Activated T-helper 17 cell treated with anti-CD3 and anti-CD28 coated beads, Interleukin-2, amount 50 U/mL, for 72 hours (primary cell): Measurements from ENCODE around the gene SOD2. TPM values are rescaled to one million over a fixed set of nuclear protein-coding genes. Genes with fewer than 3 reads are reported as not detected.
"Not testable (repeated sequence)": the region's sequence is repeated elsewhere in the genome, so short reads cannot be mapped to it uniquely, and the experiment has no call there.

Experiments used
- ATAC-seq: fragments of 150-1000 bp; cut with Tn5 transposase; replicated peaks from 2 replicates; pipeline ENCODE4 v1.10.0; 2021; ENCODE audit warnings: mild to moderate bottlenecking, moderate library complexity
- H3K27ac Mint-ChIP-seq: one replicate; pipeline ENCODE4 v1.8.0; 2022; ENCODE audit warnings: mixed read lengths
- H3K27me3 Mint-ChIP-seq: one replicate; pipeline ENCODE4 v1.8.0; 2022; ENCODE audit warnings: mixed read lengths
- H3K36me3 Mint-ChIP-seq: one replicate; pipeline ENCODE4 v1.8.0; 2022; ENCODE audit warnings: low read depth, mild to moderate bottlenecking, mixed read lengths
- H3K4me1 Mint-ChIP-seq: one replicate; pipeline ENCODE4 v1.8.0; 2022; ENCODE audit warnings: mixed read lengths
- H3K4me3 Mint-ChIP-seq: one replicate; pipeline ENCODE4 v1.8.0; 2022; ENCODE audit warnings: mild to moderate bottlenecking, mixed read lengths
- H3K9me3 Mint-ChIP-seq: one replicate; pipeline ENCODE4 v1.8.0; 2022; ENCODE audit warnings: mixed read lengths
- total RNA-seq, 2 donors: library from RNA; stranded (reverse); gene quantifications; one replicate each; pipeline ENCODE4 v1.2.3, GENCODE V29; 2022

Gene SOD2
- total RNA-seq, 2 donors from 2014 or later, result 110 to 112 TPM

DNA sequence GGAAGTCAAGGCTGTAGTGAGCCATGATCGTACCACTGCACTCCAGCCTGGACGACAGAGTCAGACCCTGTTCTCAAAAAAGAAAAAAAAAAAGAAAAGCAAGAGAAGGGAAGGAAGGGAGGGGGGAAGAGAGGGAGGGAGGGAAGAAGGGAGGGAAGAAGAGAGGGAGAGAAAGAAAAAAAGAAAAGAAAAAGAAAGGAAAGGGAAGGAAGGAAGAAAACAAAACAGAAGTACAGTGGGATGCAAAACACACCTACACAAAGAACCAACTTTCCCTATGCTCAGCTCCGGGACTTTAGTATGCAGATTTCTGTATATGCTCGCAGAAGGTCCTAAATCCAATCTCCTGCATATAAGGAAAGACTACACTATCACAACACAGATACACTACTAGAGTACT is 31.7 kb upstream of the SOD2 start:
- Mint-ChIP-seq H3K36me3 (peaks cover 53% of the 10 kb centered on the region), H3K27ac (no peak overlapping the region), H3K27me3 (no peaks in the 10 kb centered on the region), H3K4me1 (peaks cover 18% of the 10 kb centered on the region), H3K9me3 (no peaks in the 10 kb centered on the region), H3K4me3 (no peak overlapping the region)
- ATAC-seq, result no peak

- Mint-ChIP-seq H3K36me3 (peaks cover 38% of the 10 kb centered on the region), H3K4me1 (peaks cover 18% of the 10 kb centered on the region), H3K27ac (no peak overlapping the region), H3K4me3 (no peak overlapping the region), H3K27me3 (no peaks in the 10 kb centered on the region), H3K9me3 (no peaks in the 10 kb centered on the region)
- no peak for ATAC-seq
Measured at GRCh38 chr6:159723259-159723658, 30.2 kb upstream of the SOD2 start.

DNA sequence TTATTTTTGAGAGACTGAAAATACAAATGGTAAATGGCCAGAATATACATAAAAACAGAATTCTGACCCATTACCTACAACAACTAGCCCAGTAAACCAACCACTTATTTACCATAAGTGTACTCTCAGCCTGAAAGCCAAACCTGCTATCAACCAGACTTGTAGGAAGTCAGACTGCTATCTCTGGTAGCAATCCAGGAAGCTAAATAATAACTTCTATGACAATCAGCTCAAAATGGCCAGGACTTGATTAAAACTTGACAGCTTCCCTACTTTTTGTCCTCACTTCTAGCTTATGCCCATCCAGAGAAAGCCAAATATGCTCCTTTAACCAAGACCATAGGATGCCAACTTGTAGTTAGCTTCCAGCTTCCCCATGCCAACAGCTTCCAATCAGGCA is 29.6 kb upstream of the SOD2 start:
- no peak overlapping the region for H3K4me3 Mint-ChIP-seq
- H3K27ac Mint-ChIP-seq, result no peak overlapping the region
- no peak for ATAC-seq
- no peaks in the 10 kb centered on the region for H3K9me3 Mint-ChIP-seq
- H3K36me3 Mint-ChIP-seq, result peaks cover 33% of the 10 kb centered on the region
- peaks cover 18% of the 10 kb centered on the region for H3K4me1 Mint-ChIP-seq
- H3K27me3 Mint-ChIP-seq, result no peaks in the 10 kb centered on the region

GRCh38 chr6:159721981-159722380 is 28.9 kb upstream of the SOD2 start:
- Mint-ChIP-seq H3K4me1 (peaks cover 18% of the 10 kb centered on the region), H3K36me3 (peaks cover 30% of the 10 kb centered on the region)
- H3K27me3 Mint-ChIP-seq, ATAC-seq, H3K27ac Mint-ChIP-seq, H3K4me3 Mint-ChIP-seq, H3K9me3 Mint-ChIP-seq: not testable (repeated sequence)

- ATAC-seq, result peak; percentile 52
- Mint-ChIP-seq H3K27me3 (no peaks in the 10 kb centered on the region), H3K27ac (no peak overlapping the region), H3K36me3 (peaks cover 21% of the 10 kb centered on the region), H3K4me1 (peaks cover 15% of the 10 kb centered on the region), H3K4me3 (no peak overlapping the region), H3K9me3 (no peaks in the 10 kb centered on the region)
Measured at GRCh38 chr6:159720708-159721107, 27.7 kb upstream of the SOD2 start.

DNA sequence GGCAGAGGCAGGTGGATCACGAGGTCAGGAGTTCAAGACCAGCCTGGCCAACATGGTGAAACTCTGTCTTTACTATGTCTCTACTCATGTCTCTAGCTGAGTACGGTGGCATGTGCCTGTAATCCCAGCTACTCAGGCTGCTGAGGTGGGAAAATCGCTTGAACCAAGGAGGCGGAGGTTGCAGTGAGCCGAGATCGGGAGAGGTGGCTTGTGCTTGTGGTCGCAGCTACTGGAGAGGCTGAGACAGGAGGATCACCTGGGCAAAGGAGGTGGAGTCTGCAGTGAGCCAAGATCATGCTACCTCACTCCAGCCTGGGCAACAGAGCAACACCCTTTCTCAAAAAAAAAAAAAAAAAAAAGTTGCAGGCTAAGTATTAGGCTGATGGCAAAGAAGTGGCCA is 26.2 kb upstream of the SOD2 start:
- Mint-ChIP-seq H3K9me3 (no peaks in the 10 kb centered on the region), H3K27me3 (no peaks in the 10 kb centered on the region), H3K36me3 (peaks cover 17% of the 10 kb centered on the region), H3K4me3 (no peak overlapping the region), H3K4me1 (peaks cover 19% of the 10 kb centered on the region), H3K27ac (no peak overlapping the region)
- ATAC-seq, result no peak

DNA sequence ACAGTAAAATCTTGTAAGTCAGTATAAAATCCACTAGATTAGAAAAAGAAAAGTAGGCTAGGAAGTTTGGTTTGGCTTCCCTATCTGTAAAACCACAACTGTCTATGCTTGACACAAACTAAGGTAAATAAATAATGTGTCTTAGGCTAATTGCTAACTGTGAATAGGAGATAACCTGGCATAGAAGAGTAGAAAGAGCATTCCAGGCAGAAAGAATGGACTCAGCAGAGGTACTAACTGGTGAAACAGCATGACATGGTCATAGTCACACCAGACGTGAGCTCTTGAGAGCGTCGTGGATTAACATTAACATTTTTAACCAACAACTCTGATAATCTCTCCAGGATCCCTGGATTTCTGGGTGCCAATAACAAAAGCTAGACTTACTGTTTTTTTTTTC is 25.6 kb upstream of the SOD2 start:
- Mint-ChIP-seq H3K27ac (no peak overlapping the region), H3K27me3 (no peaks in the 10 kb centered on the region), H3K9me3 (no peaks in the 10 kb centered on the region), H3K4me1 (peaks cover 19% of the 10 kb centered on the region), H3K4me3 (no peak overlapping the region), H3K36me3 (peaks cover 13% of the 10 kb centered on the region)
- no peak for ATAC-seq

DNA sequence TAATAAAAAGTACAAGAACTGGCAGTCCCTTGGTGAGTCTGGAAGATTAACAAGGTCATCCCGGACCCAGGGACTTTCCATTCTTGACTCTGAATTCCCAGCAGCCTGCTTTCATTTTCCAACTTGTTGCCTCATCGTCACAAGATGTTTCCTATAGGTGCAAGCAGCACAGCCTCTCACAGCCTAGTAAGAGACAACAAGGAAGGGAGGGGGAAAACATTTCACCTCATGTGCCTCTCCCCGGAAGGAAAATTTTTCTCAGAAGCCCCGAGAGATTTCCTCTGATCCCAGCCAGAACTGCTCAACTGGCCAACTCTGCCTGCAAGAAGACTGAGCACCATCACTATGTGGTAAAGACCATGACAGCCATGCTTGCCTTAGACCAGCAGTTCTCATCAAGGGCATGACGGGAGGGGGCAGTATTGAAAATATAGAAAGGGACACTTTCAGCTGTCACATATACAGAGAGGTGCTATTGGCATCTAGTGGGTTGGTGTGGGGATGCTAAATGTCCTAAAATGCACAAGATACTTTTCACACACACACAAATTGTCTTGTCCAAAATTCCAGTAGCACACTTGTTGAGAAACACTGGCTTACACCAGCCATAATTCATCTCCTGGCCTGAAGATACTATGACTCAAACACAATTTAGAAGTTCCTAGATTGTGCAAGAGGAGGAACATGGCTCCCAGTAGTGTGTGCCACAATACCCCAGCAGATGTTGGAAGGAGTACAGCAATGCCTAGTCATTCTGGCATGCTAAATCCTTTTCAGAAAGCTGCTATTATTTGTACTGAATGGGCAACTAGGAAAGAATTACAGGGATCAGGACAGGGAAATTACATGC is 23.4 kb upstream of the SOD2 start:
- Mint-ChIP-seq H3K36me3 (no peaks in the 10 kb centered on the region), H3K27me3 (no peaks in the 10 kb centered on the region), H3K9me3 (no peaks in the 10 kb centered on the region), H3K4me1 (peaks cover 8% of the 10 kb centered on the region), H3K4me3 (peak overlapping the region; percentile 43), H3K27ac (peak overlapping the region; percentile 71)
- ATAC-seq, result peak; percentile 53

GRCh38 chr6:159715605-159716004 is 22.6 kb upstream of the SOD2 start:
- Mint-ChIP-seq H3K4me3 (peak overlapping the region; percentile 43), H3K9me3 (no peaks in the 10 kb centered on the region), H3K27me3 (no peaks in the 10 kb centered on the region), H3K4me1 (peaks cover 8% of the 10 kb centered on the region), H3K36me3 (no peaks in the 10 kb centered on the region), H3K27ac (peak overlapping the region; percentile 71)
- no peak for ATAC-seq

DNA sequence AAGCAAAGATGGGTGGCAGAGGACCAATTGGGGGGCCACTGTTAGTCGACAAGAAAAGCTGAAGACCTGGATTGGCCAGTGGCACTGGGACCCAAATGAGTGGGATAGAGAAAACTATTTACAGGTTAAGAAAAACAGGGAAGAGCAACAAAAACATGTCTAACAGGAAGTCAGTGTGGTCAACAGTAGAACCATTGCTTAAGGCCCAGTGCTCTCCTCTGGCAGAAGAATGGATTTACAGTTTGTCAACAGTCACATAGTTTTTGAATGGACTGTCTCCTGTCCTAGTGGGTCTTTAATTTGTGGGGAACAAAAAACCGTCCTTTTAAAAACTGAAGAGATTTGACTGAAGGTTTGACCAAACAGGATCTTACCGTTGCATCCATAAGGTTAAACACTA is 22.1 kb upstream of the SOD2 start:
- H3K4me1 Mint-ChIP-seq, result peaks cover 8% of the 10 kb centered on the region

GRCh38 chr6:159714404-159714803 is 21.4 kb upstream of the SOD2 start:
- Mint-ChIP-seq H3K36me3 (no peaks in the 10 kb centered on the region), H3K4me1 (peaks cover 8% of the 10 kb centered on the region), H3K27me3 (no peaks in the 10 kb centered on the region), H3K4me3 (no peak overlapping the region), H3K9me3 (no peaks in the 10 kb centered on the region), H3K27ac (no peak overlapping the region)
- no peak for ATAC-seq

More for the DNA sequence above, 22.1 kb upstream of the SOD2 start:
- Mint-ChIP-seq H3K4me3 (no peak overlapping the region), H3K9me3 (no peaks in the 10 kb centered on the region), H3K27ac (no peak overlapping the region), H3K36me3 (no peaks in the 10 kb centered on the region), H3K27me3 (no peaks in the 10 kb centered on the region)
- ATAC-seq, result no peak

DNA sequence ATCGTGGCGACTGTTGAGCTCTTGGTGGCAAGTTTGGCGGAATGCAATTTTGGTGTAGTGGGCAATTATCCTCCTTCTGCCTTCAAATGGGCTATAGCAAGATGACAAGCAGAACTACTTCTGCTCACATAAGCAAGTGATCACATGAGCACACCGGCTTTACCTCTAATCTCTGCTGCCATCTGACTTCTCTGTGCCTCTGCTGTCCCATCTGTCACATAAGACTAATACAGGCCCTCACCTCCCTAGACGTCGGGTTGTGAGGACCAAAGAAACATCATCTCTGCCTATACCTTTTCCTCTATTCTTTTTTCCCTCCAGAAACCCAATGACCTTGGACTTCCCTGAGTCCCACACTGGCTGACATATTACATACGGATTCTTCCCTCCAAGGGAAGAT is 20.9 kb upstream of the SOD2 start:
- no peak for ATAC-seq
- no peak overlapping the region for H3K4me3 Mint-ChIP-seq
- H3K27me3 Mint-ChIP-seq, result no peaks in the 10 kb centered on the region
- H3K36me3 Mint-ChIP-seq, result no peaks in the 10 kb centered on the region
- H3K4me1 Mint-ChIP-seq, result peaks cover 8% of the 10 kb centered on the region
- H3K27ac Mint-ChIP-seq, result no peak overlapping the region
- H3K9me3 Mint-ChIP-seq, result no peaks in the 10 kb centered on the region

- not testable (repeated sequence) for H3K4me3 Mint-ChIP-seq, H3K9me3 Mint-ChIP-seq, ATAC-seq, H3K27me3 Mint-ChIP-seq, H3K36me3 Mint-ChIP-seq, H3K27ac Mint-ChIP-seq, H3K4me1 Mint-ChIP-seq
Measured at GRCh38 chr6:159712389-159712788, 19.3 kb upstream of the SOD2 start.

DNA sequence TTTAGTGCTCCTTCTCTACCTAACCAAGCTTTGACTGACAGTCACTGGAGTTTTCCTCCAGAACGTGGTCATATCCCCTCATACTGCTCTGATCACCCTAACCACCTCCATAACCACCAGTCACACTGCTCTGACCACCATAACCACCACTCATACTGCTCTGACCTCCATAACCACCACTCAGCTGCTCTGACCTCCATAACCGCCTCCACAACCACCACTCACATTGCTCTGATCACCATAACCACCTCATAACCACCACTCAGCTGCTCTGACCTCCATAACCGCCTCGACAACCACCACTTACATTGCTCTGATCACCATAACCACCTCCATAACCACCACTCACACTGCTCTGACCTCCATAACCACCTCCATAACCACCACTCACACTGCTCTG is 17.6 kb upstream of the SOD2 start:
- not testable (repeated sequence) for H3K27me3 Mint-ChIP-seq, H3K36me3 Mint-ChIP-seq, H3K27ac Mint-ChIP-seq, ATAC-seq, H3K4me1 Mint-ChIP-seq, H3K9me3 Mint-ChIP-seq, H3K4me3 Mint-ChIP-seq

GRCh38 chr6:159701413-159701999 is 8.5 kb upstream of the SOD2 start:
- peak overlapping the region; percentile 16 for H3K4me3 Mint-ChIP-seq
- ATAC-seq, result peak; percentile 89

More at GRCh38 chr6:159701413-159701999, 8.5 kb upstream of the SOD2 start:
- Mint-ChIP-seq H3K27me3 (no peaks in the 10 kb centered on the region), H3K27ac (peak overlapping the region; percentile 68), H3K4me1 (peaks cover 5% of the 10 kb centered on the region), H3K36me3 (no peaks in the 10 kb centered on the region), H3K9me3 (no peaks in the 10 kb centered on the region)
